Right lobe of liver (tissue), 4 donors: ENCODE measurements around the gene FHIT.

Source experiments
- POLR2A ChIP-seq: fragments of 450-650 bp; IDR thresholded peaks from one replicate; pipeline ENCODE4 v1.6.1; 2017; ENCODE audit warnings: antibody characterized with exemption, mild to moderate bottlenecking
- TF ChIP-seq, protein P1 (sequence below), 4 donors: fragments of 200-600 bp in 3 of 4; fragments of 450-650 bp in 1 of 4; IDR thresholded peaks; one replicate each; pipeline versions ENCODE4 v1.5.1 to v1.8.0; 2016 to 2022; ENCODE audit warnings: antibody characterized with exemption in 4 of 4, mild to moderate bottlenecking in 2 of 4
- donor health status: DM: no; HTN: no; CAD: no.
- donor health status: DM: no; HTN: no; CAD: no.
- donor health status: DM: no; HTN: yes; CAD: no.

DNA sequence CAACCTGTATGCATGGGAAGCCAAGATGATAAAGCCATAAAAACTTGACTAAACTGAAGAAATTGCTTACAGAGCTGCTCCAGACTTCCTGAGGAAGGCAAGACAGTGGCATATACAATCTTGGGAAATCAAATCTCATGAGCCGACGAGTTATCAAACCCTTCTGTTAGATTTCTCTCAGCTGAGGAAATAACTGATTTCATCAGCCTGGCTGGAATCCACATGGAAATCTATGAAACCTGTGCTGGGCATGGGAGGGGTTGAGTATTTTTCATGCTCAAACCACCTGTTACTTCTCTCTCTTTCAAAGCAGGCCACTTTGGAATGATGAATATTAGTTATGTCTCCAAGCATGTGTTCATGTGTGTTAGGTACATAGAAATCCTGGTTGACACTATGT, 727.7 kb downstream of the FHIT start:
- TF ChIP-seq, protein P1, sequence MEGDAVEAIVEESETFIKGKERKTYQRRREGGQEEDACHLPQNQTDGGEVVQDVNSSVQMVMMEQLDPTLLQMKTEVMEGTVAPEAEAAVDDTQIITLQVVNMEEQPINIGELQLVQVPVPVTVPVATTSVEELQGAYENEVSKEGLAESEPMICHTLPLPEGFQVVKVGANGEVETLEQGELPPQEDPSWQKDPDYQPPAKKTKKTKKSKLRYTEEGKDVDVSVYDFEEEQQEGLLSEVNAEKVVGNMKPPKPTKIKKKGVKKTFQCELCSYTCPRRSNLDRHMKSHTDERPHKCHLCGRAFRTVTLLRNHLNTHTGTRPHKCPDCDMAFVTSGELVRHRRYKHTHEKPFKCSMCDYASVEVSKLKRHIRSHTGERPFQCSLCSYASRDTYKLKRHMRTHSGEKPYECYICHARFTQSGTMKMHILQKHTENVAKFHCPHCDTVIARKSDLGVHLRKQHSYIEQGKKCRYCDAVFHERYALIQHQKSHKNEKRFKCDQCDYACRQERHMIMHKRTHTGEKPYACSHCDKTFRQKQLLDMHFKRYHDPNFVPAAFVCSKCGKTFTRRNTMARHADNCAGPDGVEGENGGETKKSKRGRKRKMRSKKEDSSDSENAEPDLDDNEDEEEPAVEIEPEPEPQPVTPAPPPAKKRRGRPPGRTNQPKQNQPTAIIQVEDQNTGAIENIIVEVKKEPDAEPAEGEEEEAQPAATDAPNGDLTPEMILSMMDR (IDR thresholded peaks at IDR 0.05): no peak
- TF ChIP-seq POLR2A: no peak
